ENCODE measurements around the gene PTPN23.

Gene PTPN23

DNA sequence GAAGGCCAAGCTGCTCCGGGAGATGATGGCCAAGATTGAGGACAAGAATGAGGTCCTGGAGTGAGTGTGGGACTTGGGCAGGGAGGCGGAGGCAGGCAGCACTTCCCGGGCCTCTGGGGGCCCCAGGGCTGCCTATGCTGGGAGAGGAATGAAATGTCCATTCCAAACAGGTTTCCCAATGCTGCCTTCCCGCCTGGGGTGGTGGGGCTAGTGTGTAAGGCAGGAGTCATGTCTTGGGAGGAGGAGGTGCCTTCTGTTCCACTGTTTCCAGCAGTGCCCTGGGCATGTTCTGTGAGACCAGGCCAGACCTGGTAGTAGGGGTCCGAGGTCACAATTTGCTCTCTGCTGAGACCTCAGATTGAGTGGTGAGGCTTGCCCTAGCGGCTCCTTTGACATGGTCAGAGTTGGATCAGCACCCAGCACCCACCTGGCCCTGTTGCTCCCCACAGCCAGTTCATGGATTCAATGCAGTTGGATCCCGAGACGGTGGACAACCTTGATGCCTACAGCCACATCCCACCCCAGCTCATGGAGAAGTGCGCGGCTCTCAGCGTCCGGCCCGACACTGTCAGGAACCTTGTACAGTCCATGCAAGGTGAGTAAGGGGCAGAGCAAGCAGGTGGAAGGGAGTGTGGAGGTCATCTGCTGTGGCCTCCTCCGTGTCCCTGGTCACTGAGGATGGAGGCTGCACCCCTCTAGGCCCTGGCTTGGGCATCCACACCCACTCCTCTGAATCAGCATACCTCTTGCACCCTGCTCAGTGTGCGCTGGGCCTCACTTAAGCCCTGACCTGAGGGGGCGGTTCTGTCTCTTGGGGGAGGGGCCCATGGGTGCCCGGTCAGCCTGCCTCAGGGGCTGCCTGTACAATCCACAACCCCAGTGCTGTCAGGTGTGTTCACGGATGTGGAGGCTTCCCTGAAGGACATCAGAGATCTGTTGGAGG lies 27.3 kb downstream of the PTPN23 start:
- Histone ChIP-seq H3K9me2 (replicated peaks; ENCODE audit: control insufficient read depth, low read length) (no peaks in the 10 kb centered on the region), H3K9me3 (ENCODE audit: control insufficient read depth, insufficient read depth, low read length) (no peaks in the 10 kb centered on the region), H3K4me2 (ENCODE audit: low read length) (no peak overlapping the region), H3K4me3 (ENCODE audit: low read length) (no peak overlapping the region), H3K4me1 (ENCODE audit: control insufficient read depth, low read length) (no peaks in the 10 kb centered on the region), H3K79me2 (ENCODE audit: control insufficient read depth, low read length) (no peaks in the 10 kb centered on the region), H4K20me1 (ENCODE audit: control insufficient read depth, insufficient read depth, low read depth, low read length) (no peaks in the 10 kb centered on the region), H3F3A (ENCODE audit: control insufficient read depth, insufficient read depth) (no peaks in the 10 kb centered on the region), H3K27ac (ENCODE audit: low read depth, low read length) (no peak overlapping the region), H3K36me3 (ENCODE audit: control insufficient read depth, low read length) (peaks cover 48% of the 10 kb centered on the region), H3K27me3 (ENCODE audit: control insufficient read depth, low read length) (no peaks in the 10 kb centered on the region)
- TF ChIP-seq, protein P1, sequence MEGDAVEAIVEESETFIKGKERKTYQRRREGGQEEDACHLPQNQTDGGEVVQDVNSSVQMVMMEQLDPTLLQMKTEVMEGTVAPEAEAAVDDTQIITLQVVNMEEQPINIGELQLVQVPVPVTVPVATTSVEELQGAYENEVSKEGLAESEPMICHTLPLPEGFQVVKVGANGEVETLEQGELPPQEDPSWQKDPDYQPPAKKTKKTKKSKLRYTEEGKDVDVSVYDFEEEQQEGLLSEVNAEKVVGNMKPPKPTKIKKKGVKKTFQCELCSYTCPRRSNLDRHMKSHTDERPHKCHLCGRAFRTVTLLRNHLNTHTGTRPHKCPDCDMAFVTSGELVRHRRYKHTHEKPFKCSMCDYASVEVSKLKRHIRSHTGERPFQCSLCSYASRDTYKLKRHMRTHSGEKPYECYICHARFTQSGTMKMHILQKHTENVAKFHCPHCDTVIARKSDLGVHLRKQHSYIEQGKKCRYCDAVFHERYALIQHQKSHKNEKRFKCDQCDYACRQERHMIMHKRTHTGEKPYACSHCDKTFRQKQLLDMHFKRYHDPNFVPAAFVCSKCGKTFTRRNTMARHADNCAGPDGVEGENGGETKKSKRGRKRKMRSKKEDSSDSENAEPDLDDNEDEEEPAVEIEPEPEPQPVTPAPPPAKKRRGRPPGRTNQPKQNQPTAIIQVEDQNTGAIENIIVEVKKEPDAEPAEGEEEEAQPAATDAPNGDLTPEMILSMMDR (IDR thresholded peaks at IDR 0.05; ENCODE audit: low read depth, low read length, poor library complexity, severe bottlenecking) = no peak
- no peak for TF ChIP-seq EZH2phosphoT487 (IDR thresholded peaks at IDR 0.05; ENCODE audit: borderline replicate concordance, low read length)

DNA sequence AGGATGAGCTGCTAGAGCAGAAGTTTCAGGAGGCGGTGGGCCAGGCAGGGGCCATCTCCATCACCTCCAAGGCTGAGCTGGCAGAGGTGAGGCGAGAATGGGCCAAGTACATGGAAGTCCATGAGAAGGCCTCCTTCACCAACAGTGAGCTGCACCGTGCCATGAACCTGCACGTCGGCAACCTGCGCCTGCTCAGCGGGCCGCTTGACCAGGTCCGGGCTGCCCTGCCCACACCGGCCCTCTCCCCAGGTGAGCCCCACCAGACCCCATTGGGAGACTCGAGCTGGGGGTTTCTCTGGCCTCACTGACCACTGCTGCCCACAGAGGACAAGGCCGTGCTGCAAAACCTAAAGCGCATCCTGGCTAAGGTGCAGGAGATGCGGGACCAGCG lies 28.0 kb downstream of the PTPN23 start:
- no peaks in the 10 kb centered on the region for H3F3A ChIP-seq (ENCODE audit: control insufficient read depth, insufficient read depth)
- no peaks in the 10 kb centered on the region for H3K27me3 ChIP-seq (ENCODE audit: control insufficient read depth, low read length)
- H3K36me3 ChIP-seq (ENCODE audit: control insufficient read depth, low read length) = peaks cover 54% of the 10 kb centered on the region
- H3K27ac ChIP-seq (ENCODE audit: low read depth, low read length) = no peak overlapping the region
- H3K79me2 ChIP-seq (ENCODE audit: control insufficient read depth, low read length) = no peaks in the 10 kb centered on the region
- no peak overlapping the region for H3K4me2 ChIP-seq (ENCODE audit: low read length)
- H3K9me2 ChIP-seq (replicated peaks; ENCODE audit: control insufficient read depth, low read length) = no peaks in the 10 kb centered on the region
- no peak overlapping the region for H3K4me3 ChIP-seq (ENCODE audit: low read length)
- no peaks in the 10 kb centered on the region for H3K9me3 ChIP-seq (ENCODE audit: control insufficient read depth, insufficient read depth, low read length)
- H4K20me1 ChIP-seq (ENCODE audit: control insufficient read depth, insufficient read depth, low read depth, low read length) = no peaks in the 10 kb centered on the region
- no peaks in the 10 kb centered on the region for H3K4me1 ChIP-seq (ENCODE audit: control insufficient read depth, low read length)
- TF ChIP-seq, protein P1 (IDR thresholded peaks at IDR 0.05; ENCODE audit: low read depth, low read length, poor library complexity, severe bottlenecking) = no peak
- TF ChIP-seq EZH2phosphoT487 (IDR thresholded peaks at IDR 0.05; ENCODE audit: borderline replicate concordance, low read length) = no peak

DNA sequence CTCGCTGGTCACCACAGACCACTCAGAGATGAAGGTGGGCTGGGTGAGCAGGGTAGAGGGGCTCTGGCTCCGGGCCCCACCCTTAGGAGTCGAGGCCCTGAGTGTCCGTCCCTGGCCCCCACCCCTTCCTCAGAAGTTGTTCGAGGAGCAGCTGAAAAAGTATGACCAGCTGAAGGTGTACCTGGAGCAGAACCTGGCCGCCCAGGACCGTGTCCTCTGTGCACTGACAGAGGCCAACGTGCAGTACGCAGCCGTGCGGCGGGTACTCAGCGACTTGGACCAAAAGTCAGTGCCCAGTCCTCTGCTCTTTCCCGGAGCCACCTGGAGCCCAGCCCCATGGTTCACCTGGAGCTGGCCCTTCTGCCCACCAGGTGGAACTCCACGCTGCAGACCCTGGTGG lies 28.5 kb downstream of the PTPN23 start:
- H4K20me1 ChIP-seq (ENCODE audit: control insufficient read depth, insufficient read depth, low read depth, low read length) = no peaks in the 10 kb centered on the region
- TF ChIP-seq EZH2phosphoT487 (IDR thresholded peaks at IDR 0.05; ENCODE audit: borderline replicate concordance, low read length) = no peak
- TF ChIP-seq, protein P1 (IDR thresholded peaks at IDR 0.05; ENCODE audit: low read depth, low read length, poor library complexity, severe bottlenecking) = no peak
- H3K4me1 ChIP-seq (ENCODE audit: control insufficient read depth, low read length) = no peaks in the 10 kb centered on the region
- peaks cover 59% of the 10 kb centered on the region for H3K36me3 ChIP-seq (ENCODE audit: control insufficient read depth, low read length)
- no peaks in the 10 kb centered on the region for H3K79me2 ChIP-seq (ENCODE audit: control insufficient read depth, low read length)
- H3K4me2 ChIP-seq (ENCODE audit: low read length) = no peak overlapping the region
- no peaks in the 10 kb centered on the region for H3F3A ChIP-seq (ENCODE audit: control insufficient read depth, insufficient read depth)
- H3K9me3 ChIP-seq (ENCODE audit: control insufficient read depth, insufficient read depth, low read length) = no peaks in the 10 kb centered on the region
- H3K27ac ChIP-seq (ENCODE audit: low read depth, low read length) = no peak overlapping the region
- H3K27me3 ChIP-seq (ENCODE audit: control insufficient read depth, low read length) = no peaks in the 10 kb centered on the region
- H3K9me2 ChIP-seq (replicated peaks; ENCODE audit: control insufficient read depth, low read length) = no peaks in the 10 kb centered on the region
- H3K4me3 ChIP-seq (ENCODE audit: low read length) = no peak overlapping the region
